NOMO-1 (cell line): ENCODE results near the gene SLC6A4.

Experiments
- DNase-seq, 2 experiments: peaks; one replicate each; lab custom pipeline; 2025; ENCODE audit not compliant: unreplicated experiment in 2 of 2; lab: John Stamatoyannopoulos, UW

Gene SLC6A4

DNA sequence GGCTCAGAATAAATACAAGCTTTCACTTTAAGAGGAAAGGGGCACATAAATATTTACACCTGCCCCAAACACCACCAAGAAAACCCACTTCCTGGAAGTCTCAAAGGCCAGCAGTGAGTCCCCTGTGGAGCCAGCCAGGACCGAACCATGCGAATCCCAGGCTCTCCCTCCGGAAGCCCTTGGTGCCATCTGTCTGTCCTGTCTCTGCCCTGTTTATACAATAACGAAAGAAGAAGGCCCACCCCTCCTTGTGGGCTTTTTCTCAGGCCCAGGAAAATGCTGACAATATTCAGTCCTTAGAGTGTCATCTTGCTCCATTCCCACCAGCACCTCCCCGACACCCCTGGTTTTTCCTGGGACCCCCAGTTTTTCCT lies 3.6 kb upstream of the SLC6A4 start:
- DNase-seq: no peak

GRCh38 chr17:30238387-30239088 lies 3.0 kb upstream of the SLC6A4 start:
- DNase-seq: no peak

- no peak for DNase-seq
Observed at GRCh38 chr17:30238003-30238344, 2.5 kb upstream of the SLC6A4 start.

DNA sequence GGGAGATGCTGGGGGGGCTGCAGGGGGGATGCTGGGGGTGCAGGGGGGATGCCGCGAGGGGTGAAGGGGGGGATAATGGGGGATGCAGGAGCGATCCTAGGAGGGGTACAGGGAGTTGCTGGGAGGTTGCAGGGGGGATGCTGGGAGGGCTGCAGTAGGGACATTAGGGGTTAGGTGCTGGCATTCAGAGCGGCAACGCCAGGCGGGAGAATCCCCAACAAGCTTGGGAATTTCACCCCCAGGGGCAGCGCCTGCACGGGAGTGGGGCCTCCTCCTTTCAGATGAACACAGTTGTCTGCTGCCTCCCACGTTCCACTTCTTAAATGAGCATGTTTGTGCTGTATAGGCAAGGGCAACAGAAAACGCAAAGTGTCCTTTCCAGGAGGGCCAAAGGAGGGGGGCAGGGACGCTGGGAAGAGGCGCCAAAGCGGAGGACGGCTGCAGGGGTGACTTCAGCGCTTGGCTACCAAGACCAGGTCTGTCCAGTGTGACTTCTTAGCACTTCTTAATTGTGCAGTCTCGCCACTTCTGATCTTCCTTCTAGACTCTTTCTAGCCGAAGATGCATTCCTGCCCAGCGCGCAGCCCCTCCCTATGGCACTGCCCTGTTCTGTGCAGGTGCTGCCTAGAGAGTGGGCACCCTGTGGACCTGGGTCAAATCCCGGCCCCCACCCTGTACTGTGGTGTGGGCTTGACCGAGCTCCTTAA lies 2.0 kb upstream of the SLC6A4 start:
- no peak for DNase-seq

- peak in 1 of 2 experiments; percentile 9 for DNase-seq
Observed at GRCh38 chr17:30236766-30237165, 1.3 kb upstream of the SLC6A4 start.

DNA sequence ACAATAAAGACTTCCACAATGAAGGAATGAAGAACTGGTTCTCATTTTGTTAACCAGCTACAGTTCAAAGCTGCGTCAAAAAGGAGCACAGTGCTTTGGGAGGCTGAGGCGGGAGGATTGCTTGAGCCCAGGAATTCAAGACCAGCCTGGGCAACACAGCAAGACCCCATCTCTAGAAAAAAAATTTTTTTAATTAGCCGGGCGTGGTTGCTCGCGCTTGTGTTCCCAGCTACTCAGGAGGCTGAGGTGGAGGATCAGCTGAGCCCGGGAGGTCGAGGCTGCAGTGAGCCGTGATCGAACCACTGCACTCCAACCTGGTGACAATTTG lies 764 bp upstream of the SLC6A4 start:
- DNase-seq: no peak

DNA sequence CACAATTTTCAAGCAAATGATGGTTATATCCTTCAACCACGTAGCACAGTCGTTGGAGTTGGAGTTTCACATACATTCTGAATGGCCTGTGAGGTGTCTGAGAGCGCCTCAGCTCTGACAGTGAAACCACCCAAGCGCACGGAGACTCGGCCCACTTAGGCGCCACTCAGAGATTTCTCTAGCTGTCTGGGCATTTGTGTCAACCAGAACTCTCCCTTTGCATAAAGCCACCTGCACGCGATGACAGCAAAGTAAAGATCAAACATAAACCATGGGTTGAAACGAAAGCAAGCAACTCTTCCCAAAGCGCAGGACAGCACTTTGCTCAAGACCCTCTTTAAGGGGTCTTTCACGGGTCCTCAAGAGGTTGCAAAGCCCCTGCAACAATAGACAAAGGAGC lies 533 bp downstream of the SLC6A4 start:
- DNase-seq: no peak

- no peak for DNase-seq
Observed at GRCh38 chr17:30234296-30234695, 1.2 kb downstream of the SLC6A4 start.

- DNase-seq: no peak
Observed at GRCh38 chr17:30232824-30233427, 2.6 kb downstream of the SLC6A4 start.

DNA sequence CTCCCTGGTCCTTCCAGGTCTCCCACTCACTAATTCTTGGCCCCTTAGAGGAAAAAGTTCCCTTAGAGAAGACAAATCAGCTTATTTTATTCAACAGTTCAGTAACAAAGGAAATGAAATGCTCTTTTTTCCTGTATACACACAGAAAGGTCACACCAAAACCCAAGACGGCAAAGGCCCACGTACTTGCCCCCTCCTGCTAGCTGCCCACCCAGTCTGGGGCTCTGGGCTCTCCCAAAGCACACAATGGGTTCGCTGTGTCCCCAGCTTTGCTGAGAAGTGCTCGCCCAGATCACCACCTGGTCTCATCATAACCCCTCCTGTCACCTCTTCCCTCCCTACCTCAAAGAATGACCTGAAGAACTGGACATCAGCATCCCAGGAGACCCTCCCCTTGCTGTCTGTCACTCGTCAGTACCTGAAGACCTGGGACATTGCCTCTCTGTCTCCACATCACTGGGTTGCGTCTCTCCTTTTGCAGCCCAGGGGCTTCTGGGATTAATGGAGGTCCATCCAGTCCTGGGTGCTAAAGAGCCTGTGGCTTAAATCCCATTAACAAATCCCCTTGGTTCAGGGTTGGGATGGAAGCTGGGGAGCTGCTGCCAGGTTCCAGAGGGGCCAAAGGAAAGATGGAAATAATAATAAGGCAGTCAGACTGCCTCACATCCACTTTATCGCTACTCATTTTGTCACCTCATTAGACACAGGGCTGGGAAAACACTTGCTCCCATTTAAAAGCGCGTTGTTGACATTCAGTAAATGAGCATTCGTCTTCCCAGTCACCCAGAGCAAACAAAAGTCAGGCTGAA lies 3.3 kb downstream of the SLC6A4 start:
- no peak for DNase-seq

GRCh38 chr17:30230596-30231125 lies 4.8 kb downstream of the SLC6A4 start:
- no peak for DNase-seq

DNA sequence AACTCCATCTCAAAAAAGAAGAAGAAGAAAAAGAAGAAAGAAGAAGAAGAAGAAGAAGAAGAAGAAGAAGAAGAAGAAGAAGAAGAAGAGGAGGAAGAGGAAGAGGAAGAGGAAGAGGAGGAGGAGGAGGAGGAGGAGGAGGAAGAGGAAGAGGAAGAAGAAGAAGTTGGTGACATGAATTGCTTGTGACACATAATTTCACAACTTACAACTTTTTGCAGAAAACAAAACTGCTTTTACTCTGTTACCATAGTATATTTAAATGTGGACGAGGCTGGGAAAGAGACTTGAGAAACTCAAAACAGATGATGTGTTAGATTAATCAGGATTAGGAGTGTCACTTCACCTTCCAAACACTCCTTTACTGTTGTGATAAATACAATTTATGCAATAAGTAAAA lies 5.5 kb downstream of the SLC6A4 start:
- DNase-seq: peak; percentile 21 to 47

- DNase-seq: no peak
Observed at GRCh38 chr17:30229012-30229411, 6.5 kb downstream of the SLC6A4 start.

- DNase-seq: peak in 1 of 2 experiments; percentile 6
Observed at GRCh38 chr17:30228011-30228410, 7.5 kb downstream of the SLC6A4 start.

GRCh38 chr17:30226878-30227277 lies 8.6 kb downstream of the SLC6A4 start:
- DNase-seq: no peak

- DNase-seq: no peak
Observed at GRCh38 chr17:30225919-30226553, 9.5 kb downstream of the SLC6A4 start.

- DNase-seq: peak; percentile 35 to 56
Observed at GRCh38 chr17:30225112-30225511, 10.4 kb downstream of the SLC6A4 start.

GRCh38 chr17:30224419-30224960 lies 11.0 kb downstream of the SLC6A4 start:
- peak; percentile 53 to 63 for DNase-seq

DNA sequence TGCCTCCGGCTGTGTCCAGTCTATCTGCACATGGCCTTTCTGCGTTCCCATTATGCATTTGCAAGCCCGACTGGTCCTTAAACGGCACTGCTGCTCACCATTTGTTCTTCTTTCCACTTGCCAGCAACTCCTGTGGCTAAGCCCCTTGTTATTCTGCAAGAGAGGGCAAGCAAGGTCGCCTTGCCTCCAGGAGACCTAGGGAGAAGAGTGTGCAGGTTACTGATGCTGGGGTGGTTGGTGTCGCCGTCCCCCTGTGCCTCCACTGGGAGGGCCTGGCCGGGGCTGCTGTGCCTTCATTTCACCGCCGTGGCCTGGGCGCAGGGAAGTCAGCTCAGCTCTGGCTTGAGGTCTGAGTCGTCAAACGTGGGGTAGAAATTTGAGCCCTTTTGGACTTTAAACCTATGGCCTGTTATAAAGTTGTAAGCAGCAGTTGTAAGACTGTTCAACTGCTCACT lies 12.7 kb downstream of the SLC6A4 start:
- no peak for DNase-seq

GRCh38 chr17:30222251-30222650 lies 13.2 kb downstream of the SLC6A4 start:
- DNase-seq: no peak
